ENCODE measurements around the gene EXOC7. TPM values are rescaled to one million over a fixed set of nuclear protein-coding genes. Genes with fewer than 3 reads are reported as not detected.

EXOC7 gene
- total RNA-seq, 1 experiment from 2014 or later = 32.4 TPM

DNA sequence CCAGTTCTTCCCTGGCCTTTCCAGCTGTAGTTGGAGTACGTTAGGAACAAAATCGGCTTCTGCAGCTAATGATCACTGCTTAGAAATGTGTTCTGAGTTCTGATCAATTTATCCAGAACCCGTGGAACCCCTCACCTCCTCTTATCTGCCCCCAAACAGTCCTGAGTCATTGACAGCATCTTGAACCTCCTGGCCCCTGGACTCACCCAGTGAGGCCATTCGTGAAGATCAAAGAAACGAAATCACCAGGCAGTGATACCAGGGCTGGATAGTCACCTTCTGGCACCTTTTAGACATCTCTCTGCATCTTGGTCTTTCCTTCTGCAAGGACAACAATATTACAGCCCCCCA, 17.0 kb upstream of the EXOC7 start:
- DNase-seq (ENCODE audit: low read depth) = no peak

- DNase-seq (ENCODE audit: low read depth) = no peak
Observed at GRCh38 chr17:76119409-76120371, 16.1 kb upstream of the EXOC7 start.

DNA sequence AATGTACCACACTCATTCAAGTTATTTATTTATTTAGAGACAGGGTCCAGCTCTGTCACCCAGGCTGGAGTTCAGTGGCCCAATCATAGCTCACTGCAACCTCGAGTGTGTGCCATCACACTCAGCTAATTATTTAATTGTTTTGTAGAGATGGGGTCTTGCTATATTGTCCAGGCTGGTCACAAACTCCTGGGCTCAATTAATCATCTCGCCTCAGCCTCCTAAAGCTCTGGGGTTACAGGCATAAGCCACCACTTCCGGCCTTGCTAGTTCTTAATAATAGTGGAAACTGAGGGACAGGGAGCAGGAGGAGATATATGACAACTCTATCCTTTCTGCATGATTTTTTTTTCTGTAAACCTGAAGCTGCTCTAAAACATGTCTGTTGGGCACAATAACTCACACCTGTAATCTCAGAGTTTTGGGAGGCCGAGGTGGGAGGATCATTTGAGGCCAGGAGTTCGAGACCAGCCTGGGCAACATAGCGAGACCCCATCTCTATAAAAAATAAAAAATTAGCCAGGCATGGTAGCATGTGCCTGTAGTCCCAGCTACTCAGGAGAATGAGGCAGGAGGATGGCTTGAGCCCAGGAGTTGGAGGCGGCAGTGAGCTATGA, 11.7 kb upstream of the EXOC7 start:
- no peak for DNase-seq (ENCODE audit: low read depth)

DNA sequence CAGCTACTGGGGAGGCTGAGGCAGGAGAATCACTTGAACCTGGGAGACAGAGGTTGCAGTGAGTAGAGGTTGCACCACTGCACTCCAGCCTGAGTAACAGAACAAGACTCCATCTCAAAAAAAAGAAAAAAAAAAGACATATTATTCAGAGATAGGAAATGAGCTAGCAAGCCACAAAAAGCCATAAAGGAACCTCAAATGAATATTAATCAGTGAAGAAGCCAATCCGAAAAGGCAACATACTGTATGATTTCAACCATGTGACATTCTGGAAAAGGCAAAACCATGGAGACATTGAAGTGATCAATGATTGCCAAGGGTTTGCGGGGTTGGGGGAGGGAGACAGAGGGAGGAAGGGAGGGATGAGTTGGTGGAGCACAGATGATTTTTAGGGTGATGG, 8.4 kb upstream of the EXOC7 start:
- DNase-seq (ENCODE audit: low read depth) = no peak

DNA sequence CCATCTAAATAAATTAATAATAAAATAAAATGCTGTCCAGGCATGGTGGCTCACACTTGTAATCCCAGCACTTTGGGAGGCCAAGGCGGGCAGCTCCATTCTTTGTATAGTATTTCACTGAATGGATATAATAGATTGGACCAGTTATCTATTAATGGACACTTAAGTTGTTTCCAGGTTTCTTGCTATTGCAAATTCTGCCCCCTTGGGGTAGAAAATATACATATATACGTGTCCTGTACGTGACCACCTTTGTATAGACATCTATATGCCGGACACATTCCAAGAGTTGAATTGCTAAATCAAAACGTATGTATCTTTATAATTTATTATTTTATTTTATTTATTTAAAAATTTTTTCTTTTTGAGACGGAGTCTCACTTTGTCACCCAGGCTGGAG, 3.9 kb upstream of the EXOC7 start:
- no peak for DNase-seq (ENCODE audit: low read depth)

DNA sequence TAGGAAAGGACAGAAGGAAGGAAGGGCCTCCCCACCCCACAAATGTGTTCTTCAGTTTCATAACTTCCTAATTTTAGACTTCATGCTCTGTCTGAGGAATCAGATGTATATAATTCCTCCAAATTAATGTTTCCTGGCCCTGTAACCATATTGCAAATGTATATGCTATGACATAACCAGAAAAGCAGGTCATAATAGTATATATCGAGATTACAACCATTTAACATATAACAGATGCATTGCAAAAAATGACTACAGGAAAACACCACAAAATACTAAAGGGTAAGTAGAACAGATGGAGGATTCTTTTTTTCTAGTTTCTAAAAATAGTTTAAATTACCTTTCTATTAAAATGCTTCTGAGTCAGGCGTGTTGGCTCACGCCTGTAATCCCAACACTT, 3.1 kb upstream of the EXOC7 start:
- no peak for DNase-seq (ENCODE audit: low read depth)

- DNase-seq (ENCODE audit: low read depth) = no peak
Observed at GRCh38 chr17:76104896-76105231, 1.3 kb upstream of the EXOC7 start.

- no peak for DNase-seq (ENCODE audit: low read depth)
Observed at GRCh38 chr17:76104140-76104895, 731 bp upstream of the EXOC7 start.

DNA sequence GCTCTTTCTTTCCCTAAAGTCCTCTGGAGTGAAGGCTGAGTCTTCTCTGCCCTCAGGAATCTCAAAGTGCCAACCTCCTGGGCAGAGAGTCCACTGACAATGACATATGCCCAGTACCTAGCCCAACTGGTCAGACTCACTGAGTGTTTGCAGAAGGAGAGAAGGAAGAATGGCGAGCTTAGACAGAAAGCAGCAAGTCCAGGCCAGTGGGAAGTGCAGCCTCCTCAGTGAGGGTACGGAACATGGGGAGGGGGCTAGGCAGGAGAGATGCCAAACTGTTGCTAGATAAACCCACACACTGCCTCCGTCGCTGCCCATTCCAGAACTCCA, 678 bp downstream of the EXOC7 start:
- no peak for DNase-seq (ENCODE audit: low read depth)

DNA sequence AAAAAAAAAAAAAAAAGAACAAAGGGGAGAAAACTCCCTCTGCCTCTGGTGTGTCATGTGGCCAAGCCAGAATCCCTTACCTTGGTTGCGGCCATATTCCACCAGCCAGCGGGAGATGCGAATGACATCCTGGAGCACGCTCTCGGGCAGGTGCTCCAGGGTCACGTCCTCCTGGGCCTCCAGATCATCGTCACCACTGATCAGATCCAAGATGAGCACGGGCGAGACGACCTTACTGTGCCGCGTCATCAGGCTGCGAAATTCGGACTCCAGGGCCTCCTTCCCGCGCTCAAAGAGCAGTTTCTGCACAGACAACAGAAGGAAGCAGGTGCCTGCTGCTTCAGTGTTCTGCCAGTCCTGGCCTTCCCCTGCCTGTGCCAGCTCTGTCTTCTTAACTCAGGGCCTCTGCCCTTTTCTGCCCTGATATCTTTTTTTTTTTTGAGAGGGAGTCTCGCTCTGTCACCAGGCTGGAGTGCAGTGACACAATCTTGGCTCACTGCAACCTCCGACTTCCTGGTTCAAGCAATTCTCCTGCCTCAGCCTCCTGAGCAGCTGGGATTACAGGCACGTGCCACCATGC, 5.8 kb downstream of the EXOC7 start:
- no peak for DNase-seq (ENCODE audit: low read depth)

DNA sequence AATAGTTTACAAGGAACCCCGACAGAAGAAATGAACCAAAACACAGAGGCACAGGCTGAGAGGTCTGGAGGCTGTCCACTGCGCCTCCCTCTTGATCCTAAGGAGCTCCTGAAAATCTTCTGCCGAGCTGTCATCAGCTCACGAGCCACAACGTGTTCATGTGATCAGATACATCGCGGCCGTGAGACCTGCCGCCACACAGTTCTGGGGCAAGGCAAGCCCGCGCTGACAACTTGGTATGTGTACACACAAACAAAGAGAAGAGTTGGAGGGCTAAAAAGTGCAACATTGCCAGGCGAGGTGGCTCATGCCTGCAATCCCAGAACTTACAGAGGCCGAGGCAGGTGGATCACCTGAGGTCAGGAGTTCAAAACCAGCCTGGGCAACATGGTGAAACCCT, 7.6 kb downstream of the EXOC7 start:
- no peak for DNase-seq (ENCODE audit: low read depth)

- no peak for DNase-seq (ENCODE audit: low read depth)
Observed at GRCh38 chr17:76094046-76094445, 9.5 kb downstream of the EXOC7 start.

- no peak for DNase-seq (ENCODE audit: low read depth)
Observed at GRCh38 chr17:76092526-76093413, 10.8 kb downstream of the EXOC7 start.

GRCh38 chr17:76091526-76092286, 11.9 kb downstream of the EXOC7 start:
- no peak for DNase-seq (ENCODE audit: low read depth)

GRCh38 chr17:76090517-76091129, 13.0 kb downstream of the EXOC7 start:
- no peak for DNase-seq (ENCODE audit: low read depth)

- no peak for DNase-seq (ENCODE audit: low read depth)
Observed at GRCh38 chr17:76089680-76090516, 13.7 kb downstream of the EXOC7 start.

- no peak for DNase-seq (ENCODE audit: low read depth)
Observed at GRCh38 chr17:76088868-76089576, 14.6 kb downstream of the EXOC7 start.

- DNase-seq (ENCODE audit: low read depth) = no peak
Observed at GRCh38 chr17:76088041-76088867, 15.3 kb downstream of the EXOC7 start.
